GM10248 (cell line): ENCODE results near the gene NXPH4.

ENCODE experiments used
- CTCF ChIA-PET: fragments of 300-600 bp; sonication (Branson Sonifier 250); formaldehyde crosslinking; extraction: SDS; loops from one replicate; lab custom pipeline; 2021; ENCODE audit warnings: antibody characterized with exemption; lab: Yijun Ruan, JAX
- POLR2A ChIA-PET: fragments of 350-650 bp; sonication (Branson Sonifier 250); formaldehyde crosslinking; extraction: SDS; loops from one replicate; lab custom pipeline; 2020; ENCODE audit warnings: antibody characterized with exemption; lab: Yijun Ruan, JAX
- DNase-seq: peaks from one replicate; pipeline ENCODE4 v3.0.0; 2012; ENCODE audit errors: extremely low spot score
- CTCF ChIP-seq: IDR thresholded peaks from 2 replicates; pipeline ENCODE4 v1.5.1; 2012; ENCODE audit warnings: mild to moderate bottlenecking, low read depth; ENCODE audit errors: extremely low read depth, missing control alignments, control extremely low read depth

NXPH4 gene

GRCh38 chr12:57216921-57217879, 606 bp downstream of the NXPH4 start:
- no peak for DNase-seq
- no peak for TF ChIP-seq CTCF
- ChIA-PET POLR2A (interaction anchor here (1.5 kb wide), 2 partner anchors 11 to 12 kb away, joined by 3 to 6 read pairs; partner anchors contain the start of gene SHMT2), CTCF (interaction anchor here (1.5 to 5.3 kb wide), 6 partner anchors 10 to 27 kb away, joined by 4 to 403 read pairs (median 10); partner anchors contain the start of gene SHMT2)

- TF ChIP-seq CTCF: no peak
- CTCF ChIA-PET: interaction anchor here (1.5 to 3.1 kb wide), 5 partner anchors 9 to 26 kb away, joined by 4 to 20 read pairs (median 8); partner anchors contain the start of gene SHMT2
- POLR2A ChIA-PET: interaction anchor here (1.5 kb wide), 2 partner anchors 10 to 11 kb away, joined by 3 to 6 read pairs; partner anchors contain the start of gene SHMT2
- DNase-seq: no peak
Observed at GRCh38 chr12:57218030-57218853, 1.6 kb downstream of the NXPH4 start.

GRCh38 chr12:57219205-57219992, 2.8 kb downstream of the NXPH4 start:
- POLR2A ChIA-PET: interaction anchor here (0.5 to 1.5 kb wide), 3 partner anchors 8 to 138 kb away, joined by 3 to 6 read pairs (median 3); no protein-coding TSS in a partner anchor
- no peak for TF ChIP-seq CTCF
- CTCF ChIA-PET: interaction anchor here (0.6 to 3.1 kb wide), 6 partner anchors 8 to 240 kb away, joined by 3 to 20 read pairs (median 8); partner anchors contain the start of genes GLI1 and SHMT2
- DNase-seq: no peak

DNA sequence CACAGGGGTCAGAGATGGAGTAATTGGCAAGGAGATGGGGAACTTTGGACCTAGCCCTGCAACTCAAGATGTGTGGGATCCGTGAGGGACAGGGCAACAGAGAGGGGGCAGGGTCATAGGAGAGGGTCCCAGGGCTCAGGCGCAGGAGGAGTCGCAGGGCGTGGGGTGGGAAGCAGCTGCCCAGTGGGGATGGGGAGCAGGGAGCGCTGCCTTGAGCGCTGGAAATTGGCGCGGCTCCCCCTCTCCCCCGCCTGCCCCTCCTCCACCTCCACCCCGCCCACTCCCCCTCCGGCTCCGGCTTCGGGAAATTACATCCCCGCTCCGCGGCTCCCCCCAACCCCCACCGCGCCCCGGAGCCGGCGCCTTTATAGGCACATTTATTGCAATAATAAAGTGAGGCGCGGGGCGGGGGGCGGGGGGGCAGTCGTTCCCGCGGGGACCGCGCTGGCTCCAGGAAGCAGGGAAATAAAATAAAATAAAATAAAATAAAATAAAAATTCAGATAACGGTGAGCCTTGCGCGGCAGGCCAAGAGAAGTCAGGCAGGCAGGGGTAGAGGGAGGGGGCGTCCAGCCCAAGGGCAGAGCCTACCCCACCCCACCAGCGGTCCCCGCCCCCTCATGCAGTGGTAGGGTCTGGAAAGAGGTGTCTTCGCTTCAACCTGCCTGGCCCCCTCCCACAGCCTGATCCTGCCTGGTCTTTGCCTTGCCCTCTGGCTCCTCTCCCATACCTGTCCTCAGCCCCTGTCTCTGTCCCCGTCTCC, 3.6 kb downstream of the NXPH4 start:
- TF ChIP-seq CTCF: no peak
- no peak for DNase-seq
- ChIA-PET POLR2A (no interaction called here), CTCF (interaction anchor here (0.6 to 3.1 kb wide), 5 partner anchors 9 to 239 kb away, joined by 3 to 20 read pairs (median 3); partner anchors contain the start of genes GLI1 and SHMT2)

- POLR2A ChIA-PET: no interaction called here
- no peak for DNase-seq
- no peak for TF ChIP-seq CTCF
- CTCF ChIA-PET: interaction anchor here (13.7 kb wide), 1 partner anchor 20 kb away, joined by 348 read pairs; a partner anchor contains a TSS
Observed at GRCh38 chr12:57220770-57221168, 4.2 kb downstream of the NXPH4 start.
